AG09309 (cell line): ENCODE results near the gene HPSE.

Experiments used
- DNase-seq: peaks from one replicate; pipeline ENCODE4 v3.0.0-alpha.2; 2010; ENCODE audit warnings: low read depth
- H3K4me3 ChIP-seq: 2 replicates; pipeline ENCODE4 v1.5.1; 2011; ENCODE audit warnings: mild to moderate bottlenecking, low read depth, low read length, moderate library complexity; ENCODE audit not compliant: control insufficient read depth
- CTCF ChIP-seq: IDR thresholded peaks from 2 replicates; pipeline ENCODE4 v1.5.1; 2011; ENCODE audit warnings: mild to moderate bottlenecking, low read depth, low read length, inconsistent platforms; ENCODE audit not compliant: insufficient read depth, control insufficient read depth; ENCODE audit errors: missing control alignments

Gene HPSE

GRCh38 chr4:83252782-83253405 is 81.8 kb downstream of the HPSE start:
- no peak overlapping the region for H3K4me3 ChIP-seq
- TF ChIP-seq CTCF = peak; percentile 63
- no peak for DNase-seq

GRCh38 chr4:83251447-83251830 is 83.2 kb downstream of the HPSE start:
- no peak overlapping the region for H3K4me3 ChIP-seq
- no peak for TF ChIP-seq CTCF
- no peak for DNase-seq

- DNase-seq = no peak
- no peak overlapping the region for H3K4me3 ChIP-seq
- no peak for TF ChIP-seq CTCF
Measured at GRCh38 chr4:83250687-83251446, 83.8 kb downstream of the HPSE start.

- DNase-seq = no peak
- no peak overlapping the region for H3K4me3 ChIP-seq
- TF ChIP-seq CTCF = no peak
Measured at GRCh38 chr4:83248486-83248885, 86.2 kb downstream of the HPSE start.

- TF ChIP-seq CTCF = no peak
- DNase-seq = no peak
- H3K4me3 ChIP-seq = no peak overlapping the region
Measured at GRCh38 chr4:83247415-83248357, 87.0 kb downstream of the HPSE start.
